PFSK-1 (cell line): ENCODE results near the gene MSRB1.
A peak's percentile ranks its signal among the peaks of the same experiment; 100 is the strongest.

Experiments
- FOXP2 ChIP-seq: optimal IDR thresholded peaks from 2 replicates; pipeline ENCODE3; 2011; ENCODE audit warnings: borderline replicate concordance, control low read depth, inconsistent platforms; ENCODE audit not compliant: insufficient read depth; ENCODE audit errors: extremely low read length, extremely low read depth
- POLR2AphosphoS5 ChIP-seq: IDR thresholded peaks from 2 replicates; pipeline ENCODE4 v1.6.1; 2012; ENCODE audit warnings: low read depth, mild to moderate bottlenecking, control low read depth, low read length, moderate library complexity
- SIN3A ChIP-seq: IDR thresholded peaks from 2 replicates; pipeline ENCODE4 v1.6.1; 2012; ENCODE audit warnings: mild to moderate bottlenecking, low read length, moderate library complexity, borderline replicate concordance; ENCODE audit not compliant: insufficient read depth
- TAF1 ChIP-seq: IDR thresholded peaks from 2 replicates; pipeline ENCODE4 v1.6.1; 2012; ENCODE audit warnings: low read length, control low read depth, borderline replicate concordance; ENCODE audit not compliant: insufficient read depth
- TF ChIP-seq, protein P1 (sequence below), 2 experiments: IDR thresholded peaks; 2 replicates each; pipeline versions ENCODE4 v1.6.1 to v1.8.0; 2011 to 2012; ENCODE audit warnings: low read depth in 2 of 2, low read length in 2 of 2, control low read depth in 1 of 2, inconsistent platforms in 1 of 2, mild to moderate bottlenecking in 1 of 2, moderate library complexity in 1 of 2; ENCODE audit not compliant: insufficient read depth in 1 of 2

Gene MSRB1

DNA sequence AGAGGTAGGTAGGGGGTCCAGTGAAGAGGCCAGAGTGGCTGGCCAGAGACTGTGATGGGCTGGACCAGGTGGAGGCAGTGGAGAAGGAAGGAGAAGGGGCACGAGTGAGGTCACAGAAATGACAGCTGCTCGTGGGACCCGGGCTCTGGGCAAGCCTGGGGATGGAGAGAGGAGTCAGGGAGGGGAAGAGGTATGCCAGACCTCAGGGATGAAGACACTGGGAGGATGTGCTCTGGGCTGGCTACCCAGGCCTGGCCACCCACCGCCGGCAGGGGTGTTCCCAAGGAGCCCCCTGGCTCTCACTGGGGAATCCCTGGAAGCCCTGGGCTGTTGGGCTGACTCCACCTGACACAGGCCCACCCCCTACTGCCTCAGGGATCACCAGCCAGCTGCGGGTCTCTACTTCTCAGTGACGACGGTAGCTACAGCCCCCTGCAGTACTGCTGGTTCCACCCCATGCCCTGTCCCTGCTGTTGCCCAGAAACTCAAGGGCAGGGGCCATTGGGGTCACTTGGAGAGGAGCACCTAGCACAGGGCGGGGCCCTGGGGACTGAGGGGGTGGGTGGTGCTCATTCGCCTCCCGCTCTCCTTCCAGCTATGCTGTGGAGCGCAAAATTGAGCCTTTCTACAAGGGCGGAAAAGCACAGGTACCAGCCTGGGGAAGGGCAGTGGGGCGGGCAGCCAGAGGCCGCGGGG is 30.6 kb upstream of the MSRB1 start:
- no peak for TF ChIP-seq POLR2AphosphoS5
- TF ChIP-seq, protein P1, sequence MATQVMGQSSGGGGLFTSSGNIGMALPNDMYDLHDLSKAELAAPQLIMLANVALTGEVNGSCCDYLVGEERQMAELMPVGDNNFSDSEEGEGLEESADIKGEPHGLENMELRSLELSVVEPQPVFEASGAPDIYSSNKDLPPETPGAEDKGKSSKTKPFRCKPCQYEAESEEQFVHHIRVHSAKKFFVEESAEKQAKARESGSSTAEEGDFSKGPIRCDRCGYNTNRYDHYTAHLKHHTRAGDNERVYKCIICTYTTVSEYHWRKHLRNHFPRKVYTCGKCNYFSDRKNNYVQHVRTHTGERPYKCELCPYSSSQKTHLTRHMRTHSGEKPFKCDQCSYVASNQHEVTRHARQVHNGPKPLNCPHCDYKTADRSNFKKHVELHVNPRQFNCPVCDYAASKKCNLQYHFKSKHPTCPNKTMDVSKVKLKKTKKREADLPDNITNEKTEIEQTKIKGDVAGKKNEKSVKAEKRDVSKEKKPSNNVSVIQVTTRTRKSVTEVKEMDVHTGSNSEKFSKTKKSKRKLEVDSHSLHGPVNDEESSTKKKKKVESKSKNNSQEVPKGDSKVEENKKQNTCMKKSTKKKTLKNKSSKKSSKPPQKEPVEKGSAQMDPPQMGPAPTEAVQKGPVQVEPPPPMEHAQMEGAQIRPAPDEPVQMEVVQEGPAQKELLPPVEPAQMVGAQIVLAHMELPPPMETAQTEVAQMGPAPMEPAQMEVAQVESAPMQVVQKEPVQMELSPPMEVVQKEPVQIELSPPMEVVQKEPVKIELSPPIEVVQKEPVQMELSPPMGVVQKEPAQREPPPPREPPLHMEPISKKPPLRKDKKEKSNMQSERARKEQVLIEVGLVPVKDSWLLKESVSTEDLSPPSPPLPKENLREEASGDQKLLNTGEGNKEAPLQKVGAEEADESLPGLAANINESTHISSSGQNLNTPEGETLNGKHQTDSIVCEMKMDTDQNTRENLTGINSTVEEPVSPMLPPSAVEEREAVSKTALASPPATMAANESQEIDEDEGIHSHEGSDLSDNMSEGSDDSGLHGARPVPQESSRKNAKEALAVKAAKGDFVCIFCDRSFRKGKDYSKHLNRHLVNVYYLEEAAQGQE (IDR thresholded peaks at IDR 0.05; ENCODE audit: insufficient read depth in 1 of 2, low read depth in 2 of 2, low read length in 2 of 2) = no peak
- no peak for TF ChIP-seq FOXP2
- no peak for TF ChIP-seq SIN3A
- no peak for TF ChIP-seq TAF1

DNA sequence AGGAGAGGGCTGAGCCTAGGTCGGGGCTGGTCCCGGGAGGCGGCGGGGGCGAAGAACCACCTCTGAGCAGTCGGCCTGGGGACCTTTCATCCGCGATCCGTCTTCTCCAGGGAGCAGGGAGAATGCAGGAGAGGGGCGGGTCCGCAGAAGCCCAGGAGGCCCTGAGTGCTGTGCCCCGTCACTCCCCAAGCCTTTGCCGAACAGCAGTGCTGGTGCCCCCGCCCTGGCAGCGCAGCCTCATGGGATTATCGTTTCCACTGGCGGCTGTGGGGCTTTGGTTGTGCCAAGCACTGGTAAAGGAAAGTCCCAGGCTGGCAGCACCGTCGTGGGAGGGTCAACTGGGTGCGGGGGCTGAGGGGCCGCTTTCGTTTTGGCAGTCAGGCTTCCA is 29.5 kb upstream of the MSRB1 start:
- TF ChIP-seq, protein P1 (IDR thresholded peaks at IDR 0.05; ENCODE audit: insufficient read depth in 1 of 2, low read depth in 2 of 2, low read length in 2 of 2) = no peak
- no peak for TF ChIP-seq TAF1
- TF ChIP-seq SIN3A = no peak
- no peak for TF ChIP-seq FOXP2
- TF ChIP-seq POLR2AphosphoS5 = no peak

DNA sequence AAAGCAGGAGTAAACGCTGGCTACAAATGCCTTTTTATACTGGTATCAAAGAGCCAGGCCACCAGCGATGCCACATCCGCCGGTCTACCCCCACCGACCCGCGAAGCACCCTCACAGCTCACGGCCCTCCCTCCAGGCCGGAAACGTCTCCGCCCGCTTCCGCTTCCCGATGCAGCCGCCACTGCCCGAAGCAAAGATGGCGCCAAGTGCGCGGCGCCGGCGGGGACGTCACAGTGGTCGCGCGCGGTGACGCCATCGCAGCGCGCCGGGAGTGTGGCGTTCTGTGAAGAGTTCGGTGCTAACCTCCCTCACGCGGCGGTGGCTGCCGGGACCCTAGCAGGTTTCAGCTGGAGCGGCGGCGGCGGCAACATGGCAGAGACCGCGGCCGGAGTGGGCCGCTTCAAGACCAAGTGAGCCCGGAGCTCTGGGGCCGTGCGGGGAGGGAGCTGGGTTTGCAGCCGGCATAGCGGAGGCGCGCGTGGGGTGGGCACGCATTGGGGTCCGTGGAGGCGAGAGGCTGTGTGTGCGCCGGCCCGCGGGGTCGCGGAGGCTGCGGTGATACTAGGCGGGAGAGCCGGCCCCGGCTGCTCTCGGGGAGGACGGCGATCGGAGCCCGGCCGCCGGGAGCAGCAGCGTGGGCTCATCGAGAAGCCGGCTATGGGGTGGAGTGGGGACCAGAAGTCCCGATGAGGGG is 28.9 kb upstream of the MSRB1 start, which contains the start of gene TBL3:
Gene TBL3, plus strand, starts transcription at position 258 of the 694 bp plus-strand sequence. Its CDS starts 112 bp downstream, at position 370.
- TF ChIP-seq, protein P1 (IDR thresholded peaks at IDR 0.05; ENCODE audit: insufficient read depth in 1 of 2, low read depth in 2 of 2, low read length in 2 of 2) = peak in 1 of 2 experiments; percentile 29; a peak in 1 of 4 replicates
- no peak for TF ChIP-seq SIN3A
- peak; percentile 81 for TF ChIP-seq POLR2AphosphoS5
- peak; percentile 99 for TF ChIP-seq FOXP2
- peak; percentile 80; the same call in 1 of the 2 replicates for TF ChIP-seq TAF1

DNA sequence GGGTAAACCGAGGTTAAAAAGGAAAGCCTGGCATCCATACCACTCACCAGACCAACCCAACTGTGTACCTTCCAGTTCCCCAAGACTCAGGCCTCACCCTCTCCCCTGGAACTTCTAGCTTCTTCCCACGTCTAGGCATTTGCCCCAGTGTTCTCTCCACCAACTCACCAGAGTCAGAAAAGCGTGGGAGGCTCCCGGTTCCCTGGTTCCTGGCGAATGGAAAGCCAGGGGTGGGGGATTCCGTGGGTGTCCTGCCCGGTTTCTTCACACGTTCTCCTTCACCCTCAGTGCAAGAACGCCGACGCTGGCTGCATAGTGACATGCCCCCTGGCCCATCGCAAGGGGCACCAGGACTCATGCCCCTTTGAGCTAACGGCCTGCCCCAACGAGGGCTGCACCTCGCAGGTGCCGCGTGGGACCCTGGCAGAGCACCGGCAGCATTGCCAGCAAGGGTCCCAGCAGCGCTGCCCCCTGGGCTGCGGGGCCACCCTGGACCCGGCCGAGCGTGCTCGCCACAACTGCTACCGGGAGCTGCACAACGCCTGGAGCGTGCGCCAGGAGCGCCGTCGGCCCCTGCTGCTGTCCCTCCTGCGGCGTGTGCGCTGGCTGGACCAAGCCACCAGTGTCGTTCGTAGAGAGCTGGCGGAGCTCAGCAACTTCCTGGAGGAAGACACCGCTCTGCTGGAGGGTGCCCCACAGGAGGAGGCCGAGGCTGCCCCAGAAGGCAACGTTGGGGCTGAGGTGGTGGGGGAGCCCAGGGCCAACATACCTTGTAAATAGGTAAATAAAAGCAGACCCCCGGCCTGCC is 25.4 kb upstream of the MSRB1 start:
- TF ChIP-seq, protein P1 (IDR thresholded peaks at IDR 0.05; ENCODE audit: insufficient read depth in 1 of 2, low read depth in 2 of 2, low read length in 2 of 2) = no peak
- TF ChIP-seq FOXP2 (no peak), POLR2AphosphoS5 (no peak), TAF1 (no peak), SIN3A (no peak)
